ENCODE measurements around the gene RTL9.

- TF ChIP-seq ZNF274 (IDR thresholded peaks at IDR 0.05; ENCODE audit: low read depth, low read length) (no peak), YY1 (IDR thresholded peaks at IDR 0.05; ENCODE audit: insufficient read depth, insufficient read length) (no peak)
Measured at GRCh38 chrX:110320381-110320987, 38.2 kb upstream of the RTL9 start.
